DND-41 (cell line): Measurements from ENCODE around the gene KHDC1.
"Not testable (repeated sequence)": the region's sequence is repeated elsewhere in the genome, so short reads cannot be mapped to it uniquely, and the experiment has no call there.

Experiments used
- ATAC-seq: fragments of 200-7000 bp; cut with Tn5 transposase; 3 replicates; pipeline ENCODE4 v1.9.1; 2021; ENCODE audit warnings: low read depth; ENCODE audit not compliant: insufficient read depth
- DNase-seq: peaks from one replicate; pipeline ENCODE4 v3.0.0-alpha.2; 2020
- H2AFZ ChIP-seq: 2 replicates; pipeline ENCODE4 v1.6.0; 2012; ENCODE audit warnings: low read depth, low read length
- H3K27ac ChIP-seq: 2 replicates; pipeline ENCODE4 v1.5.1; 2012; ENCODE audit warnings: low read length, inconsistent platforms
- H3K27me3 ChIP-seq: fragments of 200-600 bp; sonication (generic); 2 replicates; pipeline ENCODE4 v1.6.0; 2012; ENCODE audit warnings: low read length, mild to moderate bottlenecking, inconsistent platforms; ENCODE audit not compliant: insufficient read depth, poor library complexity
- H3K36me3 ChIP-seq: 2 replicates; pipeline ENCODE4 v1.5.1; 2012; ENCODE audit warnings: low read length, inconsistent platforms; ENCODE audit not compliant: insufficient read depth
- H3K4me1 ChIP-seq: 2 replicates; pipeline ENCODE4 v1.5.1; 2012; ENCODE audit warnings: mild to moderate bottlenecking, low read length; ENCODE audit not compliant: insufficient read depth
- H3K4me2 ChIP-seq: 2 replicates; pipeline ENCODE4 v1.6.0; 2012; ENCODE audit warnings: mild to moderate bottlenecking, moderate library complexity, low read length, inconsistent platforms; ENCODE audit not compliant: insufficient read depth
- H3K4me3 ChIP-seq, 2 experiments: fragments of 200-600 bp in 1 of 2; shearing (Covaris generic) in 1 of 2; 2 replicates each; pipeline ENCODE4 v1.5.1; 2012 to 2016; ENCODE audit warnings: inconsistent platforms in 2 of 2, low read length in 2 of 2, mild to moderate bottlenecking in 2 of 2, low read depth in 1 of 2, moderate library complexity in 1 of 2
- H3K79me2 ChIP-seq: 2 replicates; pipeline ENCODE4 v1.6.0; 2012; ENCODE audit warnings: low read length, inconsistent platforms; ENCODE audit not compliant: insufficient read depth
- H3K9ac ChIP-seq: 2 replicates; pipeline ENCODE4 v1.6.0; 2012; ENCODE audit warnings: low read depth, mild to moderate bottlenecking, inconsistent platforms, low read length, moderate library complexity
- H3K9me3 ChIP-seq: 2 replicates; pipeline ENCODE4 v1.5.1; 2012; ENCODE audit warnings: low read length, moderate library complexity, mild to moderate bottlenecking, inconsistent platforms; ENCODE audit not compliant: insufficient read depth, severe bottlenecking
- H4K20me1 ChIP-seq: 2 replicates; pipeline ENCODE4 v1.6.0; 2012; ENCODE audit warnings: low read length; ENCODE audit not compliant: insufficient read depth
- CTCF ChIP-seq: IDR thresholded peaks from 2 replicates; pipeline ENCODE4 v1.5.1; 2012; ENCODE audit warnings: borderline replicate concordance, low read length, moderate library complexity, mild to moderate bottlenecking; ENCODE audit not compliant: poor library complexity, severe bottlenecking; ENCODE audit errors: extremely low read depth
- EZH2 ChIP-seq: IDR thresholded peaks from 3 replicates; pipeline ENCODE4 v1.6.1; 2012; ENCODE audit warnings: borderline replicate concordance, low read depth, mild to moderate bottlenecking, moderate library complexity, low read length, inconsistent platforms; ENCODE audit not compliant: severe bottlenecking

The KHDC1 gene

GRCh38 chr6:73236144-73236750 is 26.7 kb downstream of the KHDC1 start:
- Histone ChIP-seq H3K4me1 (no peaks in the 10 kb centered on the region), H3K27me3 (no peaks in the 10 kb centered on the region), H4K20me1 (no peaks in the 10 kb centered on the region), H3K4me2 (no peak overlapping the region), H3K9ac (no peak overlapping the region), H3K36me3 (no peaks in the 10 kb centered on the region), H3K79me2 (no peaks in the 10 kb centered on the region), H3K27ac (no peak overlapping the region), H3K4me3 (no peak overlapping the region), H3K9me3 (no peaks in the 10 kb centered on the region), H2AFZ (no peak overlapping the region)
- TF ChIP-seq CTCF, result no peak
- TF ChIP-seq EZH2, result no peak
- ATAC-seq (no peak), DNase-seq (no peak)

GRCh38 chr6:73234733-73235132 is 28.3 kb downstream of the KHDC1 start:
- Histone ChIP-seq H3K79me2 (no peaks in the 10 kb centered on the region), H3K27me3 (no peaks in the 10 kb centered on the region), H3K36me3 (no peaks in the 10 kb centered on the region), H3K4me3 (no peak overlapping the region), H4K20me1 (no peaks in the 10 kb centered on the region), H3K9me3 (no peaks in the 10 kb centered on the region), H2AFZ (no peak overlapping the region), H3K9ac (no peak overlapping the region), H3K27ac (no peak overlapping the region), H3K4me1 (no peaks in the 10 kb centered on the region), H3K4me2 (no peak overlapping the region)
- DNase-seq (no peak), ATAC-seq (no peak)
- TF ChIP-seq CTCF, result no peak
- no peak for TF ChIP-seq EZH2

- not testable (repeated sequence) for H3K9ac ChIP-seq, ATAC-seq, H3K4me2 ChIP-seq, H3K9me3 ChIP-seq, H3K79me2 ChIP-seq, H3K36me3 ChIP-seq, H4K20me1 ChIP-seq, H2AFZ ChIP-seq, DNase-seq, H3K27ac ChIP-seq, H3K4me3 ChIP-seq, H3K27me3 ChIP-seq, H3K4me1 ChIP-seq
Measured at GRCh38 chr6:73233971-73234370, 29.0 kb downstream of the KHDC1 start.

- Histone ChIP-seq H3K9ac (no peak overlapping the region), H2AFZ (no peak overlapping the region), H3K4me1 (no peaks in the 10 kb centered on the region), H3K4me2 (no peak overlapping the region), H3K36me3 (no peaks in the 10 kb centered on the region), H3K9me3 (no peaks in the 10 kb centered on the region), H3K79me2 (no peaks in the 10 kb centered on the region), H3K27me3 (no peaks in the 10 kb centered on the region), H4K20me1 (no peaks in the 10 kb centered on the region), H3K27ac (no peak overlapping the region), H3K4me3 (no peak overlapping the region)
- ATAC-seq (no peak), DNase-seq (no peak)
- no peak for TF ChIP-seq CTCF
- no peak for TF ChIP-seq EZH2
Measured at GRCh38 chr6:73233048-73233447, 29.9 kb downstream of the KHDC1 start.
